Vagina (tissue), 2 donors: ENCODE measurements around the gene TUBB. TPM values are rescaled to one million over a fixed set of nuclear protein-coding genes. Genes with fewer than 3 reads are reported as not detected.

Experiments used
- DNase-seq, 2 donors: peaks; one replicate each; pipeline ENCODE4 v3.0.0-alpha.2; 2017; ENCODE audit errors: extremely low spot score in 2 of 2
- H3K27ac ChIP-seq: fragments of 200-600 bp; sonication (generic); one replicate; pipeline ENCODE4 v1.5.1; 2019
- H3K27me3 ChIP-seq: fragments of 200-600 bp; sonication (generic); one replicate; pipeline ENCODE4 v1.5.1; 2019
- H3K36me3 ChIP-seq, 2 donors: fragments of 200-600 bp; sonication (generic); one replicate each; pipeline ENCODE4 v1.5.1; 2017 to 2019
- H3K4me1 ChIP-seq: fragments of 200-600 bp; sonication (generic); one replicate; pipeline ENCODE4 v1.5.1; 2019
- H3K4me3 ChIP-seq, 2 donors: fragments of 200-600 bp; sonication (generic); 1 replicate in 1 of 2; 2 replicates in 1 of 2; pipeline ENCODE4 v1.5.1; 2016 to 2019
- H3K9me3 ChIP-seq: fragments of 200-600 bp; sonication (generic); one replicate; pipeline ENCODE4 v1.5.1; 2019
- CTCF ChIP-seq, 3 experiments: fragments of 450-650 bp in 2 of 3; fragments of 200-600 bp in 1 of 3; sonication (generic) in 1 of 3; IDR thresholded peaks; one replicate each; pipeline ENCODE4 v1.5.1; 2017 to 2019; ENCODE audit warnings: antibody characterized with exemption in 3 of 3, mild to moderate bottlenecking in 2 of 3, moderate library complexity in 2 of 3
- POLR2A ChIP-seq, 2 donors: fragments of 450-650 bp; IDR thresholded peaks; one replicate each; pipeline ENCODE4 v1.6.1; 2017; ENCODE audit warnings: antibody characterized with exemption in 2 of 2, mild to moderate bottlenecking in 2 of 2, moderate library complexity in 2 of 2
- POLR2AphosphoS5 ChIP-seq, 2 donors: sonication (generic); formaldehyde crosslinking; IDR thresholded peaks; one replicate each; pipeline ENCODE4 v1.9.0; 2017; ENCODE audit warnings: antibody characterized with exemption in 2 of 2, mild to moderate bottlenecking in 2 of 2, low read depth in 1 of 2; ENCODE audit not compliant: insufficient read depth in 1 of 2
- intact Hi-C: fragments of 100-400 bp; cut with DNase I; formaldehyde crosslinking; loops from one replicate; pipeline ENCODE4 v1.15.1; 2023
- small RNA-seq: library from RNA; depleted of rRNA; stranded (forward); fragments of <200 nt; gene quantifications from one replicate; pipeline ENCODE3, GENCODE V24; 2016
- total RNA-seq: library from RNA; depleted of rRNA; stranded (reverse); fragments of >200 nt; gene quantifications from one replicate; pipeline ENCODE4 v1.2.3, GENCODE V29; 2016

TUBB gene
- total RNA-seq, 1 donor from 2014 or later, result 293 TPM

- Histone ChIP-seq H3K4me3 (no peak overlapping the region), H3K27me3 (no peaks in the 10 kb centered on the region), H3K4me1 (peaks cover 19% of the 10 kb centered on the region), H3K36me3 (no peaks in the 10 kb centered on the region), H3K9me3 (no peaks in the 10 kb centered on the region), H3K27ac (peak overlapping the region; percentile 63)
- DNase-seq, result no peak
- TF ChIP-seq POLR2A (IDR thresholded peaks at IDR 0.05) (no peak), CTCF (IDR thresholded peaks at IDR 0.05) (no peak), POLR2AphosphoS5 (IDR thresholded peaks at IDR 0.05; ENCODE audit: insufficient read depth in 1 of 2, low read depth in 1 of 2) (peak; percentile 68 to 74)
- intact Hi-C loops, result no loop called here
These were observed 49.1 kb downstream of the TUBB start for GRCh38 chr6:30769088-30769852.

GRCh38 chr6:30769853-30770524, 49.8 kb downstream of the TUBB start:
- no peak overlapping the region for H3K4me3 ChIP-seq
- H3K9me3 ChIP-seq, result no peaks in the 10 kb centered on the region
- TF ChIP-seq POLR2A (IDR thresholded peaks at IDR 0.05) (no peak), CTCF (IDR thresholded peaks at IDR 0.05) (no peak), POLR2AphosphoS5 (IDR thresholded peaks at IDR 0.05; ENCODE audit: insufficient read depth in 1 of 2, low read depth in 1 of 2) (no peak)
- H3K27ac ChIP-seq, result peak overlapping the region; percentile 63
- H3K27me3 ChIP-seq, result no peaks in the 10 kb centered on the region
- intact Hi-C loops, result no loop called here
- H3K4me1 ChIP-seq, result peaks cover 19% of the 10 kb centered on the region
- no peak for DNase-seq
- H3K36me3 ChIP-seq, result no peaks in the 10 kb centered on the region

- TF ChIP-seq CTCF (IDR thresholded peaks at IDR 0.05) (no peak), POLR2AphosphoS5 (IDR thresholded peaks at IDR 0.05; ENCODE audit: insufficient read depth in 1 of 2, low read depth in 1 of 2) (no peak), POLR2A (IDR thresholded peaks at IDR 0.05) (no peak)
- Histone ChIP-seq H3K4me3 (no peak overlapping the region), H3K27me3 (no peaks in the 10 kb centered on the region), H3K4me1 (peaks cover 19% of the 10 kb centered on the region), H3K36me3 (no peaks in the 10 kb centered on the region), H3K9me3 (no peaks in the 10 kb centered on the region), H3K27ac (peak overlapping the region; percentile 63)
- no peak for DNase-seq
- intact Hi-C loops, result no loop called here
These were observed 50.4 kb downstream of the TUBB start for GRCh38 chr6:30770592-30770991.

- DNase-seq, result no peak
- no peak overlapping the region for H3K27ac ChIP-seq
- intact Hi-C loops, result no loop called here
These were observed 54.5 kb downstream of the TUBB start for GRCh38 chr6:30774701-30775100.

More at GRCh38 chr6:30774701-30775100, 54.5 kb downstream of the TUBB start:
- Histone ChIP-seq H3K9me3 (no peaks in the 10 kb centered on the region), H3K4me3 (no peak overlapping the region), H3K4me1 (peaks cover 23% of the 10 kb centered on the region), H3K36me3 (no peaks in the 10 kb centered on the region), H3K27me3 (no peaks in the 10 kb centered on the region)
- TF ChIP-seq POLR2AphosphoS5 (IDR thresholded peaks at IDR 0.05; ENCODE audit: insufficient read depth in 1 of 2, low read depth in 1 of 2), result no peak
- TF ChIP-seq CTCF (IDR thresholded peaks at IDR 0.05), result no peak
- TF ChIP-seq POLR2A (IDR thresholded peaks at IDR 0.05), result no peak

Small RNA genes within 50 kb of the gene (small RNA-seq; reads per million reads assigned to genes)
- gene RF00019, result not detected
- not detected for gene RN7SL353P

Other genes starting within 250 kb of the TUBB start
- 618 TPM for gene HLA-E, start 230.8 kb upstream of the TUBB start, total RNA-seq
- gene GNL1, start 163.9 kb upstream of the TUBB start, total RNA-seq, result 24.1 TPM
- 5.9 TPM for gene PRR3, start 163.1 kb upstream of the TUBB start, total RNA-seq
- gene ABCF1, start 148.9 kb upstream of the TUBB start, total RNA-seq, result 29.5 TPM
- 52.5 TPM for gene PPP1R10, start 103.1 kb upstream of the TUBB start, total RNA-seq
- 21.6 TPM for gene MRPS18B, start 102.5 kb upstream of the TUBB start, total RNA-seq
- 13.3 TPM for gene ATAT1, start 93.5 kb upstream of the TUBB start, total RNA-seq
- gene C6orf136, start 73.2 kb upstream of the TUBB start, total RNA-seq, result 15.7 TPM
- gene DHX16, start 47.3 kb upstream of the TUBB start, total RNA-seq, result 24.8 TPM
- 42.5 TPM for gene PPP1R18, start 33.7 kb upstream of the TUBB start, total RNA-seq
- gene NRM, start 29.4 kb upstream of the TUBB start, total RNA-seq, result 6.1 TPM
- 12.3 TPM for gene MDC1, start 3.1 kb upstream of the TUBB start, total RNA-seq
- 165 TPM for gene FLOT1, start 22.3 kb downstream of the TUBB start, total RNA-seq
- 40.5 TPM for gene IER3, start 24.2 kb downstream of the TUBB start, total RNA-seq
- 71.5 TPM for gene DDR1, start 164.2 kb downstream of the TUBB start, total RNA-seq
- gene GTF2H4, start 187.9 kb downstream of the TUBB start, total RNA-seq, result 16.7 TPM
- gene VARS2, start 193.9 kb downstream of the TUBB start, total RNA-seq, result 18.9 TPM
- gene SFTA2, start 211.8 kb downstream of the TUBB start, total RNA-seq, result not detected
- gene MUCL3, start 220.6 kb downstream of the TUBB start, total RNA-seq, result 0.49 TPM